Myocyte (in vitro differentiated cells): Measurements from ENCODE around the gene SLC4A7. TPM values are rescaled to one million over a fixed set of nuclear protein-coding genes. Genes with fewer than 3 reads are reported as not detected.
"Not testable (repeated sequence)": the region's sequence is repeated elsewhere in the genome, so short reads cannot be mapped to it uniquely, and the experiment has no call there.

ENCODE experiments used
- DNase-seq: peaks from one replicate; pipeline ENCODE4 v3.0.0-alpha.2; 2012; ENCODE audit warnings: low read depth
- total RNA-seq: library from RNA; depleted of rRNA; stranded (reverse); fragments of >200 nt; gene quantifications from 2 replicates; pipeline ENCODE4 v1.2.3, GENCODE V29; 2014

Gene SLC4A7
- total RNA-seq, 1 donor from 2014 or later, result 61.3 TPM

DNA sequence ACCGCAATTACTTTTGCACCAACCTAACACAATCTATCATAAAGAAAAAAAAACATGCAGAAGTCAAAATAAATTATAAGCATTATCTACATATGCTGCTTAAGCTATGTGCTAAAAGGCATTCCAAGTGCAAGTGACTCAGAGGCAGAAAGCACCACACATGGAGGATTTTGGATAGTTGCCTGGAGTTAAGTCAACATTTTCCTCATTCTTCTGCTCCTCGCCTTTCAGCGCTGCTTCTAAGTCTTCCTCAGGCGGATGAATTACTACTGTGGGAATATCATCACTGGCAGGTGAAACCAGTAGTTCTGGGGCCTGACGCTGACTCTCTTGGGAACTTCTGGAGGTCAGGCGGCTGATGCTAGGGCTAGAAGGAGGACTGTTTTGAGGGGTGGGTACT lies 53.1 kb downstream of the SLC4A7 start:
- DNase-seq, result peak; percentile 75

DNA sequence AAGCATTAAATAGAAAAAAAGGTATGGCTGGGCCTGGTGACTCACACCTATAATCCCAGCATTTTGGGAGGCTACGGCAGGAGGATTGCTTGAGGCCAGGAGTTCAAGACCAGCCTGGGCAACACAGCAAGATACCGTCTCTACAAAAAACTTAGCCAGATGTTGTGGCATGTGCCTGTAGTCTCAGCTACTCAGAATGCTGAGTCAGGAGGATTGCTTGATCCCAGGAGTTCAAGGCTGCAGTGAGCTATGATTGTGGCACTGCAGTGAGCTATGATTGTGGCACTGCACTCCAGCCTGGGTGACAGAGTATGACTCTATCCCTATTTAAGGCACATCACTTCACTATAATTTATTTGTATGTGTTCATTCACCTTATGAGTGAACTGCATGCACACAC lies 54.3 kb downstream of the SLC4A7 start:
- no peak for DNase-seq

DNA sequence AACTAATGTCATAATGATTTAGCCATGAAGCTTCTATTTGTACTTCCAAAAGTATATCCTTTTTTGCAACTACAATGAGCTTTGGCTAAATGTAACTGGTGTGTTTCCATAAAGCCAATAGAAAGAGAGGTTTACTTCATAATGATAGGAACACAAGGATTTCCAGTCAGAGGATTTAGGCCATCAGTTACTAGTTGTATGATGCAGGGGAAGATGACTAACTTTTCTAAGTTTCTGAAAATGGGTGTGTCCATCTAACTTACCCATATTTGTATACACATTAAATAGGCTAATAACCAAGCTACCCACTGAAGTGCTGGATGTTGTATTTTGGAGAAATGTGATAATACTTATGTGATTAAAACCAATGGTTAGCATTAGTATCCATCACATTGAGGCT lies 55.7 kb downstream of the SLC4A7 start:
- no peak for DNase-seq

DNA sequence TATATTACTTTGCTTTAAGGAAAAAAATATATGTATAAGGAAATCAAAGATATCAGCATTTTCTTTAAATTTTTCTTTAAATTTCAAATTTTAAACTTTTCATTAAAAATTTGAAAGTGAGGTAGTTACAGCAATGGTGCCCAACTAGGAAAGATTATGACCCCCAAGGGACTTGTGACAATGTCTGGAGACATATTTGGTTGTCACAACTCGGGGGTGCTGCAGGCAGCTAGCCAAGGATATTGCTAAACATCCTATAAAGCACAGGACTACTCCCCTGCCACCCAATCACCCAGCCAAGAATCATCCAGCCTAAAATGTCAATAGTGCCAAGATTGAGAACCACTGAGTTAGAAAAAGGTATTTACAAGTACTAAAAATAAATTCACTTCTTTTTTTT lies 57.3 kb downstream of the SLC4A7 start:
- no peak for DNase-seq

DNA sequence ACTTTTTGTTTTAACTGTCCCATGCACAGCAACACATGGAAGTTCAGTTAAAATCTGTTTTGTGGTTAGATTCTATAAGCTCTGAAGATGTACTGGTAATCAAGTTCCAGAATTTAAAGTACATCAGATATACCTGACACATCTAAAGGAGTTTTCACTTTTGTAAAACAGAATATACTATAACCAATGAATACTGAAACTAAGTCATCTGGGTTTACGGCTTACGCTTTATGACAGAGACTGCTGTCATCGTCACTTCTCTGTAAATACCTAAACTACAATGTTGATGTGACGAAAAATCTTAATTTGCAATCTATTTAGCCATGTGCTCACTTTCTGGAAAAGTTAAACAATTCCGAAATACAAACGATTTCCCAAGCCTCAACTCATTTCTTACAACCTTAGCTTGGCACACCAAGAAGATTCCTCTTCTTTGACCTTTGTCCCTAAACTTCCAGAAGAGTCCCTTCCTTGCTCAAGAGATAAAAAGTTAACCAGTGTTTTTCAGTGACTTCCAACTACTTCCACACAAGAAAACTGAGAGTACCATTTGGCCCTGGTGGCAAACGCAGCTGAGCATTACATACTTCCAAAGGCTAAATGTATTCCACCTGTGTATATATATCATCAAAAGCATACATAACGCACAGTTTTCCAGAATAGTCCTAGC lies 58.2 kb downstream of the SLC4A7 start:
- no peak for DNase-seq

DNA sequence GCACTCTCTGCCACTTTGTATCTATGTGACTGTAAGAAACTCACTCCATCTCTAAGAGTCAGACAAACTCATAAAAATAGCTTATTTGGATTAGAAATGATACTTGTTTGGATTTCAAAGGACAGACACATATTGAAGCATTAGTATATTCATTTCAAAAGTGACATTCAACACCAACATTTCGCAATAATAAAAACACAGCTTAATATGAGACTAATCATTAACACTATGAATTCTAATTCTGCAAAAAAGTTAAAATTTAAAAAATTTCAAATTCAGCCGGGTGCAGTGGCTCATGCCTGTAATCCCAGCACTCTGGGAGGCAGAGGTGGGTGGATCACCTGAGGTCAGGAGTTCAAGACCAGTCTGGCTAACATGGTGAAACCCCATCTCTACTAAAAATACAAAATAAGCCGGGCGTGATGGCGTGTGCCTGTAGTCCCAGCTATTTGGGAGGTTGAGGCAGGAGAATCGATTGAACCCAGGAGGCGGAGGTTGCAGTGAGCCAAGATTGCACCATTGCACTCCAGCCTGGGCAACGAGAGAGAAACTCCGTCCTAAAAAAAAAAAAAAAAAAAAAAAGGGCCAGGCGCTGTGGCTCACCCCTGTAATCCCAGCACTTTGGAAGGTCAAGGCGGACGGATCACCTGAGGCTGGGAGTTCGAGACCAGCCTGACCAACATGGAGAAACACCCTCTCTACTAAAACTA lies 59.2 kb downstream of the SLC4A7 start:
- DNase-seq, result not testable (repeated sequence)

DNA sequence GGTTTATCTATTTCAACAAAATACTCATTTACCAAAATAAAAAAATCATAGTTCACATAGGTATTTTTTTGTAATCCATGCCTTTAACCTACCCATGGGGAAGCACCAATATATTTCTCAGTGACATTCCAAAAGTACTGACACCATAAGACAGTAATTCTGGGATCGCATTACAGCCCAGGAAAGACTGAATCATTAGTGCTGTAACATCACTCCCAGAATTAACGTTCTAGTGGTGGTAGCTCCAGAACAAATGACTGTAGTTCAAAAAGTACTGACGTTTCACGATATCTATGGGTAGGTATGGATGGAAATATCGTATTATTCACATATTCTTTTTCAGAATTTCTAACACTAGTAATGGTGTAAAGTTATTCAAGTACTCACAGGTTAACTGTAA lies 60.7 kb downstream of the SLC4A7 start:
- DNase-seq, result peak; percentile 73

DNA sequence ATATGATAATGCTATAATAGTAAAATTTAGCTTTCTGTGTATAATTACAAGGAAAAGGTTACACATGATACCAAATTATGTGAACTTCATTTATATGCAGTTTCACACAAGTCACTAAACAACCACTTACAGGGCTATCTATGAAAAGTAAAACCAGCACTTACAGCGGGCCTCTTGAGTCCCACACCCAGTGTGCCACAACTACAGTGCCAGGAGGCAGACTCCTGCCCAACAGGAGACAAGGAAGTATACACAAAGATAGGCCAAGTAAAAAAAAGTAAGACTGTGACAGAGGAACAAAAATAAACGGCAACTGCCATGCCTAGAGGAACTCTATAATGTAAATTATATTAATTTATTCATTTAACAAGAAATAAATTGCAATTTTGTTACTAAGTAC lies 61.6 kb downstream of the SLC4A7 start:
- no peak for DNase-seq

DNA sequence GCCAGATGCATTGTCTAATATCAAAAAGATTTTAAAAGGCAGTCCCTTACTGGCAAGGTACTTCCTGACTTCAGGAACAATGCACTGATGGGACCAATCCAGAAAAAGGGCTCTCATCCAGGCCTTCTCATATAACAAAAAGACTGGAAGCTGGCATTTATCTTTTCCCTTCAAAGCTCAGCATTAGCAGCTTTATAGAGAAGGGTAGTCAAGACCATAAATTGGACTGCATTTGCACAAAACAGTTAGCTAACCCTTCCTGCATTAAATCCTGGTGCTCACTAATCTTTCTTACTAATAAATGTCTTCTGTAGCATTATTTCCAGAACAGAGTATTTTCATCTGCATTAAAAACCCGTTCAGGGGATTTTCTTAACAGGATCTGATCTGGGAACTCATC lies 69.0 kb downstream of the SLC4A7 start:
- no peak for DNase-seq

DNA sequence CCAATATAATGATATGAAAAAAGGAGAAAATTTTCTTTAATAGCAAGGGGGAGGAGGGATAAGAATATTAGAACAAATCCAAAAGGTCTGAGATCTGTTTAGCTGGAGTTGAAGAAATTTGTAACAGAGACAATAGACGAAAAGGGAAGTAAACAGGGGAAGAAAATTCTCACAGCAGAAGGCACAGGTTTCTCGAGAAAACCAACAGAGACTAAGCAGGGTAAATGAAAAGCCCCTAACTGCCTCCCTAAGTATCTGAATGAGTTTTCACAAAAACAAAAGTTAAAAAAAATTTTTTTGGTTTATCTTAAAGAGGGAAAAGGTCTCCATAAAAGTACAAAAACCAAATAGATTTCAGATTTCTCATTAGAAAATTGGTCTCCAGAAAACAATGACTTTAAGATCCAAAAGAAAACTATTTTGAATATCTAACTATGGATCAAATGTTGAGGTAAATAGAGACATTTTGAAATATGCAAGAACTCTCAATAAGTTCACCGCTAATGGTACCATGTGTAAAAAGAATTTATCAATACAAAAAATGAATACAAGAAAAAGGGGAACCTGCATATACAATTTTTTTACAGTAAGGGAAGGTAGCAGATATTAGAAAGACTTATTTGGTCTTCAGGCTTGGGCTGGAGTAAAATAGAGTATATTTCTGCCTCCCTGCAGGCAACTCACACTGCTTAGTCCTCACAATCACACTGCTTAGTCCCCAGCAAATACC lies 91.1 kb downstream of the SLC4A7 start:
- DNase-seq, result no peak

DNA sequence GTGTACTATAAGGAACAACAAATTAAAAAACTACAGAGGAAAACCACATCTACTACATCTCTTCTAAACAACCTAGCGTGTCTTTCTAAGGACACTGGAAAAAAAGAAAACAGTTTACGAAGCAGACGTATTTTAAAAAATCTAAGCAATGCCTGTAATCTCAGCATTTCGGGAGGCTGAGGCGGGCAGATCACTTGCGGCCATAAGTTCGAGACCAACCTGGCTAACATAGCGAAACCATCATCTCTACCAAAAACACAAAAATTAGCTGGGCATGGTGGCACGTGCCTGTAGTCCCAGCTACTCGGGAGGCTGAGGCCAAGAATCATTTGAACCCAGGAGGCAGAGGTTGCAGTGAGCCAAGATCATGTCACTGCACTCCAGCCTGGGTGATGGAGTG lies 91.8 kb downstream of the SLC4A7 start:
- DNase-seq, result not testable (repeated sequence)

DNA sequence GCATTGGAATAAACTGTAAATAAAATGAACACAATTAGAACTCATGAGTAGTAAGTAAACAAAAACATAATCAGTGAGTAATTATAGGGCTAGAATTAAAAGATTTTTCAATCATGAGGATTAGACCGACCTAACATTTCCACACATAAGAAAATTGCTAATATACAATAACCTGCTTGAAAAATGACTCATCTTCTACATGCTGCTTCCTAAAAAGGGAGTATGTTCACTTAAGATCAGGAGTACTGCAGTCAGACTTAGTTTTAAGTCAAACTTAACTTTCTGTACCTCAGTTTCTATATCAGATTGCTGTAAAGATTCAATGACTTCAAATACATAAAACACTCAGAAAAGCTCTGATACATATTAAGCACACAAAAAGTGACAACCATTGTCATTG lies 92.4 kb downstream of the SLC4A7 start:
- DNase-seq, result no peak

DNA sequence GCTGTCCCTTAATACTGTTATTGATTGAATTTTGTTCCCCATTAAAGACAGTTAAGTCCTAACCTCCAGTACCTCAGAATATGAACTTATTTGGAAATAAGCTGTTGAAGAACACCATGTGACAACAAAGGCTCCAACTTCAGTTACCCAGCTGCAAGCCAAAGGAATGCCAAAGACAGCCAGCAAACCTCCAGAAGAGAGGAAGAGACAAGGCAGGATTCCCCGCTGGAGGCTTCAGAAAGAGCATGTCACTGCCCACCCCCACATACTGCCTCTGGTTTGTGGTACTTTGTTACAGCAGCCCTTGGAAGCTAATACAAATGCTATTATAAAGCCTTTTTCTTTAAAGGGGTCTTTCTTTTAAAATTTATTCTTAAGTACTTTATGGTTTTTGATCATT lies 96.6 kb downstream of the SLC4A7 start:
- DNase-seq, result peak; percentile 53

DNA sequence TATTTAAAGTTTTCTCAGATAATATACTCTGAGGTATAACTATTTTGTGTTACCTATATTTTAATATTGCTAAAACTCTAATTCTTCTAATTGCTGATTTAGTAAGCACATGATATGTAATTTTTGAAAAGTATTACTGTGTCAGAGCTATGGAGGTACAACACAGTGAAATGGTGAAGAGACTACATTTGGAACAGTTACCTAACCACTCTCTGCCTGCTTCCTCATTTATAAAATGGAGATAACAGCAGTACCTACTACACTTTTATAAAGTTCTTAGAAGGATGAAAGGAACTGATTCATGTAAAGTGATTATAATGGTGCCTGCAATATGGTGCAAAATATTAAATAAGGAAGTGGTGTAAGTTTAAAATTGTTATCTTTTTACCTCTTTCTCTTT lies 98.7 kb downstream of the SLC4A7 start:
- no peak for DNase-seq

DNA sequence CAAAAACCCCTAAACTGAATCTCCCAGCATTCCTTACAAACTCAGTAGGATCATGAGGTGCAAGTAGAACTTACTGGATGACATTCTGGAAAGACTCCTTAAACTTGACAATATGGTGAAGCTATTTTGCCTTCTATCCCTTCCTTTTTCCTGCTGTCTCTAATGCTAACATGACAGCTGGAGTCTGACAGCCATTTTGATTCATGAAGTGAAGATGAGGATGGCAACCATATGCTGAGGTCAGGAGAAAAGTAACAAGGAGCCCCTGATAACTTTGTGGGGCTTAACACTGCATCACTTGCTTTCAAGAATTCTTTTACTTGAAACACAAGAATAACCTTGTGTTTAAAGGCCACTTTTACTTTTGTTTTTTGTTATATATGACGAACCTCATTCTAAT lies 100.0 kb downstream of the SLC4A7 start:
- DNase-seq, result no peak

DNA sequence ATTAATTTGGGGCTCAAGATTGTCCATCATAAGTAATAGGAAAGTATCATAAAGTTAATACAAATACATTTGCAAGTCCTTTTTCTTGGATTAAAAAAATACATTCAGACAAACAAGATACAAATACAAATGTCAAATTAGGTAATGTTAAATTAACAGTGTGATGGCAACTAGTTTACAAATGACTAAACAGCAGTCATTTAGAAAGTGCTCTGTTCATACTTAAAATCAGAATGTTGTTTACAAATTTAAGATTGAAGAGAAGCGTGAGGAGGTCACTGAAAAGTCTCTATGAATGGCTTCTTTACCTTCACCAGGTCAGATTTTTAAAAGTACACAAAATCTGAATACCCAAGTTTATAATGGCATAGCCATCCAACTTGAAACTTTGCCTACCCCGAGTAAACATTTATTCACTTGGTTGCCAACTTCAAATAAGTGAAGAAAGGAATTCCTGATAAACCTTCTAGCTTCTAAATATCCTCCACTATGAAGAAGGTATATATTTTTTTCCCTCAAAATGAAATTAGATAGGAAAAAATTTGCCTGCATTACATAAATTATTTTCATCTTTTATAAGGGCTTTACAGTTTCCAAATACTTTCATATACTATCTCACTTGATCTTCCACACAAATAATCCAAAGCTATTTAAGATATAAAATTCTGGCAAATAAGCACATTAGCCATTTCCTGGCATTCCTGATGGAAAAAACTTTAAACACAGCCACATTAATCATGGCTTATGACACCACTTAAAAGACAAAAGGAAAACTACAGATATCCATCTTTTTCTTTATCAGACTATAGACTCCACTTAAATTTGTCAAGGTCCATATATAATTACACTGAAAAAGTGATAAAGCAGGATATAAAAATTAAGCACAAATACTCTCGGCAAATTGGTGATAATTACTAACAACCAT lies 103.5 kb downstream of the SLC4A7 start:
- DNase-seq, result no peak

DNA sequence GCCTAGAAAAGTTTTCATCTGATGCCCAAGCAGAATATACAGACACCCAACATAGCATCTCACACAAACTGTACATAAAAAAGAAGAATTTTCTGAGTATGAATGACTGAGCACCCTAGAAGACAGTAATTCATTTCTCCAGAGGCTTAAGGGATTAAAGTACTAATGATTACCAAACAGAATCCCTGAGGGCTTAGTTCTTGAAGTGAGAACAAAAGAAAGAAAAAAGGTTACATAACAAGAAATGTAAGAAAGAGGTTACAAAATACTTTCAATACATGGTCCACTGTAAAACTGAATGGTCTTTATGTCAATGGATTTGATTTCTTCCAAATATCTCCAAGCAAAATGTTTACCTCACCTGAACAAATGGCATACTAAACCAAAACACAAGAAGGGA lies 105.9 kb downstream of the SLC4A7 start:
- DNase-seq, result no peak

DNA sequence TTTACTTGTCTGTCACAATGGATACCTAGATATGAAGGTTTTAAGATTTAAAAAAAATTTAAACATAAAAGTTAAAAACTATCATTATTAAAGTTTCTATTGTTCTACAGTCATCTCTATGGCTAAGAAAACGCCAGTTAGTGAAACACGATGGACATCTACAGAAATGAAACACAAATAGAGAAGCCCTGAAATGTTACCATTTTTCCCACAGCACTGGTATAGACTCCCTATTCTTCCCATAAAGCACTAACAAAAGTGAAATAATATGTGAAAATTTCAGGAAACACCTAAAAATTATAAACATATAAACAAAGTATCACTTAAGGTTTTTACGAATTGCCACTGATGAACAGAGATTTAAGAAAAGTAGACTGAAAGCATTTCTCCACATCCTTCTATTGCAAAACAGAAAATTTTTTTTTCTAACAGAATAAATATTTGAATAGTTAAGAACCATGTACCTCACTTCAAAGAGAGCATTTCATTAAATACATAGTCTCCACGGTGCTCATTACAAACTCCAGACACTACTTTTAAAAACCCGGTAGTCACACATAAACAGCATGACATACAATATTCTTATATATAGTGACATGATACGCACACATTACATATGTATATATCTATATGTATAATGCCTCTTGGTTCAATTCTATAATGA lies 107.9 kb downstream of the SLC4A7 start:
- DNase-seq, result no peak

DNA sequence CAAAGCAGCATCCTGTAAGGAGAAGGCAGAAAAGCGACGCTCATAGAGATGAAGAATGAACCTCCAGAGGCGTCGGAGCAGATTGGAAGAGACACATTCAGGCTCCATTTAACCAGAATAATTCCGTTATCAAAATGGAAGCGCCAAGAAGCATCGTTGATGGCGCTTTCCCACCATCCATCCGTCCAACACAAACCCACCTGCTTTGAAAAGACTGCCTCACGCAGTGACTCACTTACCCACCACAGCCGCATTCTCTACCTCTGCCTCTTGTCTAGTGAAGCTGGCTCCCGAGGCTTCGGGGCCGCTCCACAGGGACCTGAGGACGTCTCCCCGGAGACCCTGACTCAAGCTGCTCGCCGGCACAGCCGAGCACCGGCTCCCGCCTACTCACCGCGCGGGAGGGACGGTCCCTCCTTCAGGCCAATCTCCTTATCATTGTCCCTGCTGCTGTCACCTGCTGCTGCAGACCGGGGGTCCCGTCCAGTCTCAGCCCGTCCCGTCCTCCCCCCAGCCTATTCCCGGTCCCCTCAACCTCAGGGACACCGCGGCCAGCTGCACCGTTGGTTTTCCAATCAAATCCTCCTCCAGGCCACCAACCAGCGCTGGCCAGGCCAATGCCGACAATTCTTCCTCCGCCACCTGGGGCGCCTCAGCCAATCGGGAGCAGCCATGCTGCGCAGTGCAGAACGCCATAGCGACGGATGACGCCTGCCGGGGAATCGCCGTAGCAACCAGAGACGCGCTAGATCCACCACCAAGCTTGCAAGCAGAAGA lies 115.2 kb downstream of the SLC4A7 start, which contains the start of gene NEK10:
Gene NEK10 (minus strand): TSS at position 553 of the 777 bp plus-strand sequence. CDS start 16,501 bp downstream, outside the sequence.
- no peak for DNase-seq

DNA sequence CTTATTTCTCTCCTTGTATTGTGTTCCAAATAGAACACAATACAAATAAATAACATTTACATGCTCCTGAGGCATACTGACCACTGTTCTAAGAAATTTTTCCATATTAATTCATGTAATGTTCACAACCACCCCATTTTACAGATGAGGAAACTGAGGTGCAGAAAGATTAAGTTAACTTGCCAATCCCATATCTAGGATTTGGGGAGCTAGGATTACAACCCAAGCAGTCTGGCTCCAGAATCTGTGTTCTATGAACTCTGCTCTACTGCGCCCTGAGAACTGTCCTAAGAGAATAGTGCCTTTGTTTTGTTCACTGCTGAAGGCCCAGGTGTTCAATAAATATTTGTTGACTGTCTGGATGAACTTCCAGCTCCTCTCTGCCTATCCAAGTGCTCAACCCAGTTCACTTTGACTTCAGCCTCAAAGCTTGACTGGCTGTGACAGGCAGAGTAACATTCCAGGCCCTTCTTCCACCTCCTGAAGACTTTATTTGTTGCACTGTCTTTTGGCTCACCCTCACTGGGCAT lies 118.1 kb downstream of the SLC4A7 start:
- no peak for DNase-seq
